H1 (cell line): ENCODE results near the gene PROSER2.

Source experiments
- ATF2 ChIP-seq: IDR thresholded peaks from 2 replicates; pipeline ENCODE4 v1.6.1; 2012; ENCODE audit warnings: low read length, inconsistent platforms
- CREB1 ChIP-seq: IDR thresholded peaks from 2 replicates; pipeline ENCODE4 v1.6.1; 2012; ENCODE audit warnings: inconsistent platforms
- CTCF ChIP-seq, 3 experiments: IDR thresholded peaks; 1 replicate in 2 of 3; 2 replicates in 1 of 3; pipeline versions ENCODE4 v1.5.1 to v1.6.1; 2011; ENCODE audit warnings: low read length in 3 of 3, mild to moderate bottlenecking in 3 of 3, inconsistent platforms in 2 of 3, low read depth in 1 of 3, moderate library complexity in 1 of 3; ENCODE audit not compliant: insufficient read depth in 1 of 3; ENCODE audit errors: control extremely low read depth in 1 of 3
- EGR1 ChIP-seq: IDR thresholded peaks from 2 replicates; pipeline ENCODE4 v1.6.1; 2011; ENCODE audit warnings: low read depth, low read length, borderline replicate concordance
- EZH2 ChIP-seq: fragments of 200-600 bp; sonication (generic); IDR thresholded peaks from 2 replicates; pipeline ENCODE4 v1.7.1; 2012; ENCODE audit warnings: low read depth, mild to moderate bottlenecking, moderate library complexity, low read length, inconsistent platforms; ENCODE audit not compliant: severe bottlenecking
- GTF2F1 ChIP-seq: IDR thresholded peaks from 2 replicates; pipeline ENCODE4 v1.6.1; 2012; ENCODE audit warnings: low read depth, low read length, improper control_type of control experiment, borderline replicate concordance
- HDAC6 ChIP-seq: IDR thresholded peaks from one replicate; pipeline ENCODE4 v1.7.1; 2012; ENCODE audit warnings: low read depth, mild to moderate bottlenecking, inconsistent platforms, low read length, moderate library complexity
- JUND ChIP-seq: IDR thresholded peaks from 2 replicates; pipeline ENCODE4 v1.6.1; 2011; ENCODE audit warnings: mild to moderate bottlenecking, improper control_type of control experiment, low read length
- KDM1A ChIP-seq: fragments of 200-600, 300-600 bp; sonication (generic); IDR thresholded peaks from 2 replicates; pipeline ENCODE4 v1.7.1; 2016; ENCODE audit warnings: mild to moderate bottlenecking, low read length, borderline replicate concordance
- POLR2A ChIP-seq, 2 experiments: IDR thresholded peaks; 1 replicate in 1 of 2; 2 replicates in 1 of 2; pipeline ENCODE4 v1.6.1; 2011; ENCODE audit warnings: low read depth in 2 of 2, low read length in 2 of 2, mild to moderate bottlenecking in 2 of 2; ENCODE audit errors: control extremely low read depth in 1 of 2
- POLR2AphosphoS5 ChIP-seq: IDR thresholded peaks from 2 replicates; pipeline ENCODE4 v1.6.1; 2011; ENCODE audit warnings: low read depth, low read length
- RFX5 ChIP-seq: IDR thresholded peaks from 2 replicates; pipeline ENCODE4 v1.6.1; 2011; ENCODE audit warnings: low read depth, low read length, improper control_type of control experiment, borderline replicate concordance
- SIN3A ChIP-seq, 2 experiments: IDR thresholded peaks in 1 of 2; conservative IDR thresholded peaks in 1 of 2; 2 replicates each; pipeline ENCODE4 v1.6.1; 2011 to 2012; ENCODE audit warnings: low read length in 2 of 2, improper control_type of control experiment in 1 of 2, low read depth in 1 of 2, mild to moderate bottlenecking in 1 of 2
- SP1 ChIP-seq: IDR thresholded peaks from 2 replicates; pipeline ENCODE4 v1.6.1; 2011; ENCODE audit warnings: low read depth, low read length

GRCh38 chr10:11891776-11892486 is 68.8 kb downstream of the PROSER2 start:
- no peak for TF ChIP-seq CTCF (IDR thresholded peaks at IDR 0.05; ENCODE audit: control extremely low read depth in 1 of 3, insufficient read depth in 1 of 3, low read depth in 1 of 3, low read length in 3 of 3)
- TF ChIP-seq EZH2: no peak
- no peak for TF ChIP-seq KDM1A
- TF ChIP-seq GTF2F1: no peak
- no peak for TF ChIP-seq JUND
- TF ChIP-seq SIN3A (conservative IDR thresholded peaks at IDR 0.05 in 1 of 2, IDR thresholded peaks at IDR 0.05 in 1 of 2; ENCODE audit: low read depth in 1 of 2, low read length in 2 of 2): no peak
- TF ChIP-seq SP1: no peak
- no peak for TF ChIP-seq RFX5
- TF ChIP-seq POLR2AphosphoS5: no peak
- no peak for TF ChIP-seq ATF2
- no peak for TF ChIP-seq POLR2A (IDR thresholded peaks at IDR 0.05; ENCODE audit: control extremely low read depth in 1 of 2, low read depth in 2 of 2, low read length in 2 of 2)
- TF ChIP-seq EGR1: no peak
- no peak for TF ChIP-seq CREB1
- no peak for TF ChIP-seq HDAC6
